DOHH2 (cell line): Measurements from ENCODE around the gene CAPN15.
"Not testable (repeated sequence)": the region's sequence is repeated elsewhere in the genome, so short reads cannot be mapped to it uniquely, and the experiment has no call there.

ENCODE experiments used
- H3F3A ChIP-seq: fragments of 200-600 bp; sonication (generic), shearing (Covaris generic); 2 replicates; pipeline ENCODE4 v1.6.0; 2016; ENCODE audit warnings: antibody characterized with exemption, mild to moderate bottlenecking; ENCODE audit not compliant: control insufficient read depth, insufficient read depth
- H3K27ac ChIP-seq: fragments of 200-600 bp; sonication (generic); 2 replicates; pipeline ENCODE4 v1.5.1; 2014; ENCODE audit warnings: low read depth, mild to moderate bottlenecking, low read length, moderate library complexity
- H3K27me3 ChIP-seq: fragments of 200-600 bp; sonication (generic); 2 replicates; pipeline ENCODE4 v1.6.1; 2014; ENCODE audit warnings: mild to moderate bottlenecking, low read length, mixed read lengths; ENCODE audit not compliant: control insufficient read depth
- H3K36me3 ChIP-seq: fragments of 200-600 bp; sonication (generic); 2 replicates; pipeline ENCODE4 v1.6.1; 2014; ENCODE audit warnings: mild to moderate bottlenecking, low read length, moderate library complexity, mixed read lengths; ENCODE audit not compliant: control insufficient read depth
- H3K4me1 ChIP-seq: fragments of 200-600 bp; sonication (generic); 2 replicates; pipeline ENCODE4 v1.6.1; 2014; ENCODE audit warnings: mild to moderate bottlenecking, low read length, mixed read lengths; ENCODE audit not compliant: control insufficient read depth
- H3K4me2 ChIP-seq: fragments of 200-600 bp; sonication (generic); 2 replicates; pipeline ENCODE4 v1.6.0; 2014; ENCODE audit warnings: mild to moderate bottlenecking, low read length, moderate library complexity
- H3K4me3 ChIP-seq: fragments of 200-600 bp; sonication (generic); 2 replicates; pipeline ENCODE4 v1.5.1; 2014; ENCODE audit warnings: mild to moderate bottlenecking, low read length, mixed read lengths
- H3K79me2 ChIP-seq: fragments of 200-600 bp; sonication (generic); 2 replicates; pipeline ENCODE4 v1.6.1; 2014; ENCODE audit warnings: mild to moderate bottlenecking, low read length, mixed read lengths; ENCODE audit not compliant: control insufficient read depth
- H3K9me2 ChIP-seq: fragments of 200-600 bp; sonication (generic); replicated peaks from 2 replicates; pipeline ENCODE4 v1.6.1; 2014; ENCODE audit warnings: mild to moderate bottlenecking, low read length, mixed read lengths; ENCODE audit not compliant: control insufficient read depth
- H3K9me3 ChIP-seq: fragments of 200-600 bp; sonication (generic); 2 replicates; pipeline ENCODE4 v1.6.1; 2014; ENCODE audit warnings: antibody characterized with exemption, low read length, mixed read lengths; ENCODE audit not compliant: control insufficient read depth, insufficient read depth
- H4K20me1 ChIP-seq: fragments of 200-600 bp; sonication (generic); 2 replicates; pipeline ENCODE4 v1.6.0; 2014; ENCODE audit warnings: low read depth, mild to moderate bottlenecking, antibody characterized with exemption, low read length, moderate library complexity; ENCODE audit not compliant: control insufficient read depth, insufficient read depth
- CTCF ChIP-seq: fragments of 200-600 bp; sonication (generic); IDR thresholded peaks from one replicate; pipeline ENCODE4 v1.5.1; 2014; ENCODE audit warnings: antibody characterized with exemption, mild to moderate bottlenecking, low read depth, low read length; ENCODE audit not compliant: poor library complexity, severe bottlenecking
- EZH2phosphoT487 ChIP-seq: fragments of 200-600 bp; sonication (generic); IDR thresholded peaks from 2 replicates; pipeline ENCODE4 v1.6.1; 2017; ENCODE audit warnings: borderline replicate concordance, mild to moderate bottlenecking, antibody characterized with exemption, low read length, moderate library complexity, mixed read lengths

CAPN15 gene

GRCh38 chr16:596736-597060 lies 69.2 kb downstream of the CAPN15 start:
- Histone ChIP-seq H3K4me1 (peaks cover 24% of the 10 kb centered on the region), H3K36me3 (peaks cover 4% of the 10 kb centered on the region), H3K27me3 (no peaks in the 10 kb centered on the region), H3K9me3 (no peaks in the 10 kb centered on the region; the same call in 1 of the 2 replicates), H3K4me3 (no peak overlapping the region), H3K79me2 (peaks cover 52% of the 10 kb centered on the region), H4K20me1 (no peaks in the 10 kb centered on the region), H3K4me2 (no peak overlapping the region), H3F3A (no peaks in the 10 kb centered on the region), H3K27ac (no peak overlapping the region), H3K9me2 (no peaks in the 10 kb centered on the region)
- TF ChIP-seq EZH2phosphoT487: no peak
- no peak for TF ChIP-seq CTCF

GRCh38 chr16:597655-598054 lies 70.1 kb downstream of the CAPN15 start:
- not testable (repeated sequence) for H4K20me1 ChIP-seq, H3K9me2 ChIP-seq, H3K4me3 ChIP-seq, H3K27ac ChIP-seq, H3K27me3 ChIP-seq, H3K9me3 ChIP-seq, H3K4me2 ChIP-seq, H3K36me3 ChIP-seq, H3F3A ChIP-seq
- H3K79me2 ChIP-seq: peaks cover 42% of the 10 kb centered on the region
- H3K4me1 ChIP-seq: peaks cover 14% of the 10 kb centered on the region

GRCh38 chr16:598823-599739 lies 71.6 kb downstream of the CAPN15 start:
- H3K36me3 ChIP-seq: peaks cover 4% of the 10 kb centered on the region
- H3K79me2 ChIP-seq: peaks cover 29% of the 10 kb centered on the region
- no peaks in the 10 kb centered on the region; the same call in 1 of the 2 replicates for H3K9me3 ChIP-seq
- H3K4me2 ChIP-seq: no peak overlapping the region
- no peaks in the 10 kb centered on the region for H3K27me3 ChIP-seq
- no peaks in the 10 kb centered on the region; the same call in 1 of the 2 replicates for H3K4me1 ChIP-seq
- no peaks in the 10 kb centered on the region for H4K20me1 ChIP-seq
- no peak overlapping the region for H3K27ac ChIP-seq
- H3K9me2 ChIP-seq: no peaks in the 10 kb centered on the region
- H3K4me3 ChIP-seq: no peak overlapping the region
- TF ChIP-seq EZH2phosphoT487: no peak
- no peak for TF ChIP-seq CTCF
- no peaks in the 10 kb centered on the region for H3F3A ChIP-seq

- no peaks in the 10 kb centered on the region for H3K9me2 ChIP-seq
- no peaks in the 10 kb centered on the region for H3K27me3 ChIP-seq
- peaks cover 25% of the 10 kb centered on the region for H3K79me2 ChIP-seq
- no peak overlapping the region for H3K4me3 ChIP-seq
- peaks cover 4% of the 10 kb centered on the region for H3K36me3 ChIP-seq
- H3K9me3 ChIP-seq: peaks cover 3% of the 10 kb centered on the region; the same call in 1 of the 2 replicates
- H3F3A ChIP-seq: no peaks in the 10 kb centered on the region
- H3K27ac ChIP-seq: no peak overlapping the region
- H3K4me1 ChIP-seq: no peaks in the 10 kb centered on the region
- no peaks in the 10 kb centered on the region for H4K20me1 ChIP-seq
- no peak overlapping the region for H3K4me2 ChIP-seq
- TF ChIP-seq CTCF (no peak), EZH2phosphoT487 (no peak)
Measured at GRCh38 chr16:600781-601180, 73.3 kb downstream of the CAPN15 start.
